GM12864 (cell line): ENCODE results near the gene DNAH3.

ENCODE experiments used
- DNase-seq: peaks from one replicate; pipeline ENCODE4 v3.0.0-alpha.2; 2011; ENCODE audit warnings: low read depth
- H3K4me3 ChIP-seq: 2 replicates; pipeline ENCODE4 v1.5.1; 2011; ENCODE audit warnings: mild to moderate bottlenecking, low read depth, low read length, control low read depth
- TF ChIP-seq, protein P1 (sequence below): IDR thresholded peaks from 2 replicates; pipeline ENCODE4 v1.5.1; 2011; ENCODE audit warnings: low read depth, mild to moderate bottlenecking, moderate library complexity, low read length, control low read depth, inconsistent platforms; ENCODE audit errors: missing control alignments

Gene DNAH3

DNA sequence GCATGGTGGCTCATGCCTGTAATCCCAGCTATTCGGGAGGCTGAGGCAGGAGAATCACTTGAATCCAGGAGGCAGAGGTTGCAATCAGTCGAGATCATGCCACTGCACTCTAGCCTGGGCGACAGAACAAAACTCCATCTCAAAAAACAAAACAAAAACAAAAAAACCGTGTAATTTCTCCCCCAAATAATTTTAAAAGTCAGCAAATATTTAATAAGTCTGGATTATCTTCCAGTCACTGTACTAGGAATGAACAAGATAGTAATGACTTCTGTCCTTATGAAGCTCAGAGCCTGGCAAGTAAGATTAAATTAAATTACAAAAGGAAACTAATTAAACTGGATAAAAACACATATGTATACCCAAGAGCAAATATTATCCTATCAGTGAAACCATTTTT lies 113.5 kb downstream of the DNAH3 start:
- TF ChIP-seq, protein P1, sequence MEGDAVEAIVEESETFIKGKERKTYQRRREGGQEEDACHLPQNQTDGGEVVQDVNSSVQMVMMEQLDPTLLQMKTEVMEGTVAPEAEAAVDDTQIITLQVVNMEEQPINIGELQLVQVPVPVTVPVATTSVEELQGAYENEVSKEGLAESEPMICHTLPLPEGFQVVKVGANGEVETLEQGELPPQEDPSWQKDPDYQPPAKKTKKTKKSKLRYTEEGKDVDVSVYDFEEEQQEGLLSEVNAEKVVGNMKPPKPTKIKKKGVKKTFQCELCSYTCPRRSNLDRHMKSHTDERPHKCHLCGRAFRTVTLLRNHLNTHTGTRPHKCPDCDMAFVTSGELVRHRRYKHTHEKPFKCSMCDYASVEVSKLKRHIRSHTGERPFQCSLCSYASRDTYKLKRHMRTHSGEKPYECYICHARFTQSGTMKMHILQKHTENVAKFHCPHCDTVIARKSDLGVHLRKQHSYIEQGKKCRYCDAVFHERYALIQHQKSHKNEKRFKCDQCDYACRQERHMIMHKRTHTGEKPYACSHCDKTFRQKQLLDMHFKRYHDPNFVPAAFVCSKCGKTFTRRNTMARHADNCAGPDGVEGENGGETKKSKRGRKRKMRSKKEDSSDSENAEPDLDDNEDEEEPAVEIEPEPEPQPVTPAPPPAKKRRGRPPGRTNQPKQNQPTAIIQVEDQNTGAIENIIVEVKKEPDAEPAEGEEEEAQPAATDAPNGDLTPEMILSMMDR = no peak
- no peak for DNase-seq
- no peak overlapping the region for H3K4me3 ChIP-seq

DNA sequence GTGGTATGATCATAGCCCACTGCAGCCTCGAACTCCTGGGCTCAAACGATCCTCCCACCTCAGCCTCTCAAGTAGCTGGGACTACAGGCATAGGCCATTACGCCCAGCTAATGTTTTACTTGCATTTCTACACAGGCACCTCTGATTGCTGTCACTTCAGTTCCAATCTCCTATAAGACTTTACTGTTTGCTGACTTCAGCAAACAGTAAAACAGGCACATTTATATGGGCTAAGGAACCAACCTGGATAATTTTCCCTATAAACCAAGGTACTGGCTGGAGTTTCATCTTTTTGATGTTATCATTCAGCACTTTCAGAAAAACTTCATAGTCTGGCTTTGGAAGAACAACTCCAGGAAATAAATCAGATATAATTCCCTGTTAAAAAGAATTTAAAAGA lies 114.2 kb downstream of the DNAH3 start:
- no peak overlapping the region for H3K4me3 ChIP-seq
- DNase-seq = no peak
- TF ChIP-seq, protein P1 = no peak

DNA sequence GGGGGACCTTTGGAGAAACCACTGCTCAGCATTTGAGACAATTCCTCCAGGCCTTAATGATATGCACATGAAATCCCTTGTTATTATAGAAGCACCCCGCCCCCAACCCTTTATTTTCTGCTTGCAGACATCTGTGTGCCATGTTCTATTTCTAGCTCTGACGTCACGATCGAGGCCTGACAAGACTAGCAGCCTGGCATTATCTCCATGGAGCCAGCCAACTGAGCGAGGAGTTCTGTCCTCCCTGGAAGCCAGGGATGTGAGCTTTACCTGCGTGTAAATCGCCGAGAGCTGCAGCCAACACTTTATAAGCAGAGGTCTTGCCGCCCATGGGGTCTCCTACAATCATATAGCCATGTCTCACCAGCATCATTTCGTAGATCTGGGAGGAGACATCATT lies 116.9 kb downstream of the DNAH3 start:
- TF ChIP-seq, protein P1 = no peak
- DNase-seq = no peak
- H3K4me3 ChIP-seq = no peak overlapping the region

DNA sequence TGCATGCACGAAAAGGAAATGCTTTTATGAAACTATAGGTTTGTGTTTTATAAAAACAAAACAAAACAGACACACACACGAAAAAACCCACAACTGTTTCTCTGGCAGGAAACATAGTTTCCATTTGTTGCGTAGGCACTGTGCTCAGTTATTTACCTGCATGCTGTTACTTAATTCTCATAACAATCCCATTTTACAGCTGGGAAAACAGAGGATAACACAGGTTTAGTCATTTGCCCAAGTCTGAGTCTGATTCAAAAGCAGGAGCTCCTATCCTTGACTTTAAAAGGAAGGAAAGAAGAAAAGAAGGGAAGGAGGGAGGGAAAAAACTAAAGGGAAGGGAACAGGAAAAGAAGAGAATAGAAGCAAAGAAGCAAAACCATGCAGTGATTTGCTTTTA lies 117.4 kb downstream of the DNAH3 start:
- no peak overlapping the region for H3K4me3 ChIP-seq
- TF ChIP-seq, protein P1 = no peak
- DNase-seq = no peak

DNA sequence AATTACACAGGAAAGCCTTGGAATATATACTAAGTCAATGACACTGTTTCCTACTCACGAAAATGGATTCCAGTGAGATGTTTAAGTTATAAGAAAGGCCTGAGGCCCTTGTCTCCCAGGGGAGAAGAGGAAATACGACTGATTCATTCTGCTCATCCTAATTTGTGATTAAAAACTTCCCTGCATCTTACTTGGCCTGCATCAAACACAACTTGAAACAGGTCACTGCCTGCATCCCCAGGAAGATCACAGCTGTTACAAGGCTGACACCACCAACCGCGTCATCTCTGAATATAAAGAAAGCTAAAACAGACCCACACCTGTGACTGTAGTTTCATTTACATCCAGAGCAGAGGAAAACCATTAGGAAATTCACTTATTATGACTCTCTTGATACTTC lies 121.9 kb downstream of the DNAH3 start:
- DNase-seq = no peak
- TF ChIP-seq, protein P1 = no peak
- no peak overlapping the region for H3K4me3 ChIP-seq

DNA sequence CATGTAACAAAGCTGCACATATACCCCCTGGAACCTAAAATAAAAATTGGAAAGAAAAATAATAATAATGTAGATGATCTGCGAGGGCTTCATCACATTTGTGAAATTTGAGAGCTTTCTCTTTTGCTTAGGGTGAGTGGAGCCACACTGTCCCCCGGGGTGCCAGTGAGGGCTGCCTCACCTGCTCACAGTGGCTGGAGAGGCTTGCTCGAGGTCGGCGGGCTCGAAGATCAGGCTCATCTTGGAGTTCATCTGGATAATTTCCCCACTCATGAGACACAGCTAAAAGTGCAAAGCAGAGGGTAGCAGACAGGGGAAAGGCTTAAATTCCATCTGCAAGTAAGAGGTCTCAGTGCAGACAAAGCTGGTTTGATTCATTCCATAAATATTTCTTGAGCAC lies 123.8 kb downstream of the DNAH3 start:
- no peak for DNase-seq
- no peak overlapping the region for H3K4me3 ChIP-seq
- TF ChIP-seq, protein P1 = no peak

DNA sequence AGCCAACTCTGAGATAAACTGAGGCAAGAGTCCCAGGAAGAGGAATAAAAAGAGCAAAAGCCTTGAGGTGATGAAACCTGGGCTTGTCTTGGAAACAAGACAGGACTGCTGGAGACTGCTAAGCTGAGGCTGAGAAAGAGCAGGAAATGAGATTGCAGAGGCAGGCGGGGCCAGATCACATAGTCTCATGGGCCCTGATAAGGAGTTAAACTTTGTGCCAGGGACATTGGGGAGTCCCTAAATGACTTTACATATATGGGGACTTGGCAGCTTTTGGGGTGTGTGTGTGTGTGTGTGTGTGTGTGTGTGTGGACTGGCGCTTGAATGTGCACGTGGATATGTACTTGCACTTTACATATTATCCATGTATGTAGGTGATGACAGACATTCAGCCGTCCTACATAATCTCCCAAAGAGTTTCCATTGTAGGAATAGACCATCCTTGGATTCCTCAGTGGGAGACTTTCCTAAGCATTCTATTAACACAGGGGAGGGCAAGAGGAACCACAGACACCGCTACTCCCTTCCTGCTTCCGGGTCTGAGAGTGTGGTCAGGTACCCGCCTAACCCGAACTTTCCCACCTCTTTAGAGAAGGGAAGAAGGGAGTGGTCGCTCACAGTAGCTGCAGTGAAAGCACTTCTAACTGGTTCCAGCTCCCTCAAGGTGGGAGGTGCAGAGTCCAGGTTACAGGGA lies 127.0 kb downstream of the DNAH3 start:
- H3K4me3 ChIP-seq = no peak overlapping the region
- no peak for DNase-seq
- TF ChIP-seq, protein P1 = no peak
